Medulla oblongata (tissue), 1 donor: Measurements from ENCODE around the gene DNHD1.
A peak's percentile ranks its signal among the peaks of the same experiment; 100 is the strongest.

Source experiments
- DNase-seq: peaks from one replicate; pipeline ENCODE4 v3.0.0-alpha.2; 2015; ENCODE audit errors: extremely low spot score

Gene DNHD1

GRCh38 chr11:6531267-6531752 is 34.2 kb downstream of the DNHD1 start:
- DNase-seq: peak; percentile 80

GRCh38 chr11:6538456-6538855 is 41.4 kb downstream of the DNHD1 start:
- no peak for DNase-seq

DNA sequence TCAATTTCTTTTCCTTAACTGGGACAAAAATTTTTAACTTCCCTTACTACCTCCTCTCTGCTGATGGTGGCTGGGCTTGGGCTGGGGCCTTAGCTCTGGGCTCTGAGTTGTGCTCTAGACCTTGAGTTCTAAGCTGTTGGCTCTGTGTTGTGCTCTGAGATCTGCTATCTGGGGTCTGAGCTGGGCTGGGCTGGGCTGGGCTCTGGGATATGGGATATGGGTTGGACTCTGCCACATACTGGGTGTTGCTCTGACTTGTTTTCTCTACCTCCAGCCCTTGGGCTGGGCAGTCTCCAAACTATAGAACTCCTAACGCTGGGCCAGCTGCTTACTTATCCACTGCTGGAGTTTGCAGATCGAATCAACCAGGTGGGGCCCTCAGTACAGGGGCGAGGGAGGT is 41.9 kb downstream of the DNHD1 start:
- no peak for DNase-seq

GRCh38 chr11:6539748-6540268 is 42.7 kb downstream of the DNHD1 start:
- DNase-seq: no peak

GRCh38 chr11:6541356-6541755 is 44.3 kb downstream of the DNHD1 start:
- peak; percentile 53 for DNase-seq

GRCh38 chr11:6542727-6543126 is 45.6 kb downstream of the DNHD1 start:
- no peak for DNase-seq

- DNase-seq: no peak
Measured at GRCh38 chr11:6544921-6545850, 48.1 kb downstream of the DNHD1 start.

GRCh38 chr11:6545917-6546605 is 49.0 kb downstream of the DNHD1 start:
- DNase-seq: peak; percentile 30

DNA sequence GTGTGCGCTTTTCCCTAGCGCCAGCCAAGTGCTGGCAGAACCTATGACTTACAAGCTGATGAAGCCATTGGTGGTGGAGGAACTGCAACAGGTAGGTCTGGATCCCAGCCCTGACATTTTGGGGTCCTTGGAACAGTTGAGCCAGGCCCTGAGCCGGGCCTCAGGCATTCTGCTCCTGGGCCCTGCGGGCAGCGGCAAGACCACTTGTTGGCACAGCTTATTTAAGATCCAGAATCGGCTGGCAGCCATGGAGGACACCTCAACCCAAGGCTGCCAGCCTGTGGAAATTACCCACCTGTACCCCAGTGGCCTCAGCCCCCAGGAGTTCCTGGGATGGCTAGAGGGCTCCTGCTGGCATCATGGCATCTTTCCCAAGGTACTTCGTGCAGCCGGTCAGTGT is 49.7 kb downstream of the DNHD1 start:
- no peak for DNase-seq

DNA sequence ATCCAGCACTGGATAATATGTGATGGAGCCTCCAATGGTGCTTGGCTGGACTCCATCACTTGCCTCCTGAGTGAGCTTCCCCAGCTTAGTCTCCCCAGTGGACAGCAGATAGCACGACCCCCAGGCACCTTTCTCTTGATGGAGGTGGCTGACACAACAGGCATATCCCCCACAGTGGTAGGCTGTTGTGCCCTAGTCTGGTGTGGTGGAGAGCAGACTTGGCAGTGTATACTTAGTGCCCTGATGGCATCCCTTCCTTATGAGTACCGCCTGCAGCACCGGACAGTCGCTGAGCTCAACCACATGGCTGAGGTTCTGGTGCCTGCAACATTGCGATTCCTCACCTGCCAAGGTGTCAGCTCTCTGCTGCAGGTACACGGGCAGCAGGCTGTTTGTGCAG is 50.1 kb downstream of the DNHD1 start:
- no peak for DNase-seq

GRCh38 chr11:6548121-6548520 is 51.0 kb downstream of the DNHD1 start:
- no peak for DNase-seq

DNA sequence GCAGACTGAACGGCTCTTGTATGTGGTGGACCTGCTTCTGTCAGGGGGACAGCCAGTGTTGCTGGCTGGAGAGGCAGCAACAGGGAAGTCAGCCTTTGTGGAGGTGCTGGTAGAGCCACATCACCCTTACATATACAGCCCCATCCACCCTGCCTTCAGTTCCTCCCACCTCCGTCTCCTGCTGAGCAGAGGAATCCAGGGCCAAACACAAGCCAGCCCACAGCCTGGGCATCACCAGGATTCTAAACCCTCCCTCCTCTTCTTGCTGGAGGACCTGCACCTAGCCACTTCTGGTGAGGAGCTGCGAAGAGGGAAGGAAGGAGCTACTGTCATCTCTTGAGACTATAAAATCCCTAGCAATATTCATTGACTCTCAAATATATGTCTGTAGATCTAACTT is 51.6 kb downstream of the DNHD1 start:
- no peak for DNase-seq

GRCh38 chr11:6553634-6554033 is 56.6 kb downstream of the DNHD1 start:
- DNase-seq: no peak

DNA sequence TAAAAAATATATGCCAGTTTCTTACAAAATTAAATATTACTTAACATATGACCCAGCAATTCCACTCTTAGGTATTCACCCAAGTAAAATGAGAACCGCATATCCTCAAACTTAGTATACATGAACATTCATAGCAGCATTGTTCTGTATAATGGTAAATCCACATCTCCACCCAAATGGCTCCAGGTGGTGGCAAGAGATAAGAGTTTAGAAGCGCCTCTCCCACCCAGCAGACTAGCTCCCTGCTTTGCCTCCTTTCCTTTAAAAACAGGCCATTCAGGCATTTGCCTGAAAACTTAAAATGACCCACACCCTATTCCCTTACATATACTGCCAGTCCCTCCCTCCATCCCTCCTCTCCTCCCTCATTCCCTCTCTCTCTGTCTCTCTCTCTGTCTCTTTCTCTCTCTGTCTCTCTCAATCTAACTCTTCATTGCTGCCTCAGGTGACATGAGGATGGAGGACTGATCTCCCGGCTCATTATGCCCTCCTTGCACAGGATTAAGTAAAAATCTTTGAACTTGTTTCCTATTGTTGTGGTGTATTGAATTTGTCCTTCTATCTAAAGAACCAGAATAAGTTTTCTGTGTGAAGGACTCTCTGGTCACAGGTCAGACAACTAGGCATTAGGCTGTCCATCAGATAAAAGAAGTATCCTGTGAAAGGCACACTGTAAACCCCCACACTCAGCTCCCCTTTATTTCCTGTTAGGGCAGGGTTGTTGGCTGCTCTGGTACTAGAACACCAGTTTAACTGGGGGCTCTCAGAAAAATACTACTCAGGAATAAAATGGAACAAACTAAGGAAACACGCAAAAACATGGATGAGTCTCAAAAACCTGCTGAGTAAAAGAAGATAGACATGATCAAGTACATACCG is 58.0 kb downstream of the DNHD1 start:
- DNase-seq: no peak

- no peak for DNase-seq
Measured at GRCh38 chr11:6556139-6556949, 59.3 kb downstream of the DNHD1 start.

GRCh38 chr11:6557063-6557462 is 60.0 kb downstream of the DNHD1 start:
- DNase-seq: no peak

DNA sequence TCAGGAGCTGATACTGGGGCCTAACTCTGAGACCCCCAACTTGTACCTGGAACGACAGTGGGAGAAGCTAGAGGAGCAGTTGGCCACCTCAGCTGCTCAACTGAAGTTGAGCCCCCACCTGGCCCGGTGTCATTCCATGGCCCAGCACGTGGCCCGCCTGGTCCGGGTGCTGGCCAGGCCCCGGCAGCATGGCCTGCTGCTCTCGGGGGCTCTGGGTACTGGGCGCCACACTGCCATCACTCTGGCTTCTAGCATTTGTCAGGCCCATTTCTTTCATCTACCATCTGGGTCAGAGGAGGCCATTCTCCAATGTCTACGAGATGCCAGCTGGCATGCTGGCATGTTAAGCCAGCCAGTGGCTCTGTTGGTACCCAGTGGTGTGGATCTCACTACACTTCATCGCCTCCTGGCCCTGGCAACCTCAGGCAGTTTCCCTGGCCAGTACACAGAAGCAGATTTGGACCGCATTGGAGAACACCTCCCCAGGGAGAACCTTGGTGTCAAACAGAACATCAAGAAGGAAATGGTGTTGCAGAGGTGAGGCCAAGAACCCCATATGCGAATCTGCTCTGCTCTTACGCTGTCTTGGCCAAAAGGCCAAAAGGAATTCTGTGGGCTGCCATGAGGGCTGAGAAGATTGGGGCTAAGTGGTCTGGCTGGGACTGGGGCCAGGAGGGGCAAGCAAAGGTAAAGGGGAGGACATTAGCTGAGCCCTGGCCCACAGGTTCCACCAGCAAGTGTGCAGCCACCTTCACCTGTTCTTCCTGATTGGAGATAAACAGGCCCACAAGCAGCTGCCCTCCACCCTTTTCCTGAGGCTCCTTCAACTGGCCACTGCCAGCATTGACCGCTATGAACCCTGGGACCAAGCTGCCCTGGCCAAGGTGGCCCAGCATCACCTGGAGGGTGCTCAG is 60.9 kb downstream of the DNHD1 start:
- no peak for DNase-seq

DNA sequence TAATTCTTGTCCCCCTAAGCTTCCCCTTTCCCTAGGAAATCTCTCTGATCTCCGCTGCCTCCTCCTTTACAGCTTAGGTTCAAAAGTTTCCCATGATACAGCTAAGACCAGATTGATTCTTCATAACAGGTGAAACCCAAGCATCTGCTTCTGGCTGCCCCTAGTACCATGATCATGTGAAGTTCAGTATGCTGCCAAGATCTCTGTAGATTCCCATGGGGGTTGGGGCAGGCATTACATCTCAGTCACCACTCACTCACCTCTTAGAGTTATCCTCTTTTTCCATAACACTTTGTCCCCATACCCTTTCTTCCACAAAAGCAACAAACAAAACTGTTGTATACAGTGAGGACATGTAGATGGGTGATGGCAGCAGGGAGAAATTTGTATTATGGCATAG is 62.3 kb downstream of the DNHD1 start:
- no peak for DNase-seq

GRCh38 chr11:6561288-6561687 is 64.2 kb downstream of the DNHD1 start:
- DNase-seq: no peak

DNA sequence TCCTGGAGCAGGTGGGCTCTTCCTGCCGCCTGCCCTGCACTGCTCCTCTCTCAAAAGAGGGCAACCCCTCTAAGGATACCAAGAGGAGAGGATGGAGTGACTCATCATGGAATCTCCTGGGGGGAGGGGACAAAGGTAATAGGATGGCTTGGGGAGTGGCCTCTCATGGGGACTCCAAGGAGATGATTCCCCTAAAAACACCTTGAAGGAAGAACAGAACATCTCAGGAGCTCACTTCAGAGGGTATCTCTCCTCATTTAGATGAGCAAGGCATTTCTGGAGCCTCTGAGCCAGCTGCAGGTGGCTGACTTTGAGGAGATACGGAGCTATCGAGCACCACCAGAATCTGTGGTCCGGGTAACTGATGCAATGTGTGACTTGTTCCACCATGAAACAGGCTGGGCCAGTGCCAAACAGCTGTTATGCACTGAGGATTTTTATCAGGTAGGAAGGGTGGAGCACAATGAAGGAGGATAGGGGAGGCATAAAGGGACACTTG is 66.1 kb downstream of the DNHD1 start:
- no peak for DNase-seq
